HT-29 (cell line): Measurements from ENCODE around the gene NHERF1. TPM values are rescaled to one million over a fixed set of nuclear protein-coding genes. Genes with fewer than 3 reads are reported as not detected.

Experiments
- DNase-seq: peaks from one replicate; pipeline ENCODE4 v3.0.0-alpha.2; 2015; ENCODE audit warnings: low spot score
- total RNA-seq: library from RNA; depleted of rRNA; stranded (reverse); fragments of >200 nt; shearing (Covaris generic); gene quantifications from 2 replicates; pipeline ENCODE4 v1.2.3, GENCODE V29; 2014

The NHERF1 gene
- total RNA-seq, 1 experiment from 2014 or later, result 304 TPM

- no peak for DNase-seq
Measured at GRCh38 chr17:74768069-74768762, 19.8 kb downstream of the NHERF1 start.

DNA sequence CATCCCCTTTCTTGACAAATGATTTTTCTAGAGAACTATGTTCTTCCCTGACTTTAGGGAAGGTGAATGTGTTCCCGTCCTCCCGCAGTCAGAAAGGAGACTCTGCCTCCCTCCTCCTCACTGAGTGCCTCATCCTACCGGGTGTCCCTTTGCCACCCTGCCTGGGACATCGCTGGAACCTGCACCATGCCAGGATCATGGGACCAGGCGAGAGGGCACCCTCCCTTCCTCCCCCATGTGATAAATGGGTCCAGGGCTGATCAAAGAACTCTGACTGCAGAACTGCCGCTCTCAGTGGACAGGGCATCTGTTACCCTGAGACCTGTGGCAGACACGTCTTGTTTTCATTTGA, 20.3 kb downstream of the NHERF1 start:
- no peak for DNase-seq

- DNase-seq, result no peak
Measured at GRCh38 chr17:74769266-74769855, 20.9 kb downstream of the NHERF1 start.

GRCh38 chr17:74769856-74770497, 21.5 kb downstream of the NHERF1 start:
- DNase-seq, result no peak

DNA sequence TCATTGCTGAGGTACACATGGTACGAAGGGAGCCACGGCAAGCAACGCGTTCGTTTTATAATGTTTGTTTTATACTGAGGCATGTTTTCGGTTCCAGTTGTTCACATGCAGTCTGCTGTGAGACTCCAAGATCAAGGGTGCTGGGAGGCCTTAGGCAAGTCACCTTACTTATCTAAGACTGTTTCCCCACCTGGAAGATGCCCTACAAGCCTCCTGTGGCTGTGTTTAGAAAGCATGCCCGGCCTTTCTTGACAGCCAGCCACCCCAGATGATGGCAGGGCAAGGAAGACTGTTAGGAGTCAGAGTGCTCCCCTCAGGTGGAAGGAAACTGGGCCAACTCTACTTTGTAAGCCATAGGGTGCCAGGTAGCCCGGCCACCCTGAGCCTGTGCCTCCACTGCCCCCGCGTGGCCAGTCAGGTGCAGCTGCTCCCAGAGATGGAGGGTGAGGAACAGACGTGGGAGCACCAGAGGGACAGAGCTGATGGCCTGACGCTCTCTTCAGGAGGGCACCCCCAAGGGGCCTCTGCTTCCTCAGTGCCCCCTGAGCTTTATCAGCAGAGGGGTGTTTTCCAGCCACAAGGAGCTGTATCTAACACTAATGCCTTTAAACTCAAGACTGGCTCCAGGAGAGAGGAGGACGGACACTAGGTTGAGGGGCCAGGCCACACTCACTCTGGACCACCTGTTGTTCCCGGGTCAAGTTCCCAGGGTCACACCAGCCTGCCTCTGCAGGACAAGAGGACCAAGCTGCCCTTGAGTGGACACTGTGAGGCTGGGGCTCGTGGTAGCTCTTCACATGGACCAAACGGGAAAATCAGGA, 22.3 kb downstream of the NHERF1 start:
- DNase-seq, result peak; percentile 90

- DNase-seq, result no peak
Measured at GRCh38 chr17:74771319-74771914, 23.0 kb downstream of the NHERF1 start.

DNA sequence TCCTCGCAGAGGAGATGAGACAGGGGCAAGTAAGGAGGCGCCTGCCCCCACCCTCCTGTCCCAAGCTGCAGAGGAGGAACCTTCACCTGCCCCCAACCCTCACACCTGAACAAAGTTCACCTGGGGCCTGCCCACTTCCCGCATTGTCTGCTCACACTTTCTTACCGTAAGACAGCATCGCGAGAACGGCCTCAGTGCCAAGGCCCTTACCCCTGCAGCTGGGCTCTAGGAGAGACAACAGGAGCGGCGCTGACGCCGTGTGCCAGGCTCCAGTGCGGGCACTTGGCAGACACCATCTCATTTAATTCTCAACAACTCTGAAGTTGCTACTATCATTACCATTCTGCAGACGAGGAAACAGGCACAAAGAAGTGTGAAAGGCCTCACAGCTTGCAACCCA, 23.6 kb downstream of the NHERF1 start:
- DNase-seq, result no peak

- DNase-seq, result no peak
Measured at GRCh38 chr17:74773414-74773813, 25.0 kb downstream of the NHERF1 start.

- DNase-seq, result no peak
Measured at GRCh38 chr17:74773871-74774286, 25.5 kb downstream of the NHERF1 start.

GRCh38 chr17:74775409-74776043, 27.1 kb downstream of the NHERF1 start:
- no peak for DNase-seq

DNA sequence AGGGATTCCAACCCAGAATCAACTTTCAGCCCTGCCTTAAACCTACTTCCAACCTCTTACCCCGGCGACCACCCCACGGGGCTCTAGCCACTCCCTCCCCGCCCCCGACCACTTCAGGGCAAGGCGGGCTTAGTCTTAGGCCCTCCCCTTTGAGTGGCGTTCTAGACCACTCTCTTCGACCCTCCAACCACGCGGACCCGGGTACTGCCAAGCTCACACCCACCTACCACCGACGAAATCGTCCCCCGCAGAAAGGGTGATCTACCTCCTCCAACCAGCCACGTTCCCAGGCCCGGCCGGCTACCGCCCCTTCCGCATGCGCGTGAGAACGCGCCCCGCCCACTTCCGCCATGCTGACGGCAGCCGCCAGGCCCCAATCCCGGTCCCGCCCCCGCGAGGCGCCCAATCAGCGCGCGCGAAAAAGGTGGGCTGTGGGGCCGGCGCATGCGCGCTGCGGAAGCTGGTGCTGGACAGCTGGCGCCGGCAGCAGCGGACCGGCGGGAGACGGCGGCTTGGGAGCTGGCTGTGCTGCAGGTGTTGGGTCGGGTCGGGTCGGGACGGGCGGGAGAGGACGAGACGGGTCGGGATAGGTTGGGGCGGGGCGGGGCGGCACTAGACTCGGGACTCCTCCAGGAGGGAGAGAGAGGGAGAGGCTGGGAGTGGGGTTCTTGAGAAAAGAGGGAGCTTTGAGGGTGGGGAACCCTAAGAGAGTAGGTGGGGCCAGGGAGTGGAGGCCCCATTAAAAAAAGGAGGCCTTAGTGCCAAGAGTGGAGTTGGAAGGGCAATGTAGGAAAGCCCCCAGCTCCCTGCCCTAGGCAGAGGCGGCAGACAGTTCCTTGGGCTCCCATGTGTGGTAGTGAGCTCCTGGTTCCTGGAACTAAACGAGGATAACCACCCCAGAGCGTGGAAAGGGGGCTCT, 27.9 kb downstream of the NHERF1 start, which contains the start of gene NAT9:
NAT9 (minus strand) TSS at position 302 of the 919 bp plus-strand sequence. CDS start 647 bp downstream, outside the sequence.
- DNase-seq, result peak; percentile 97

GRCh38 chr17:74776990-74777389, 28.6 kb downstream of the NHERF1 start:
- no peak for DNase-seq

DNA sequence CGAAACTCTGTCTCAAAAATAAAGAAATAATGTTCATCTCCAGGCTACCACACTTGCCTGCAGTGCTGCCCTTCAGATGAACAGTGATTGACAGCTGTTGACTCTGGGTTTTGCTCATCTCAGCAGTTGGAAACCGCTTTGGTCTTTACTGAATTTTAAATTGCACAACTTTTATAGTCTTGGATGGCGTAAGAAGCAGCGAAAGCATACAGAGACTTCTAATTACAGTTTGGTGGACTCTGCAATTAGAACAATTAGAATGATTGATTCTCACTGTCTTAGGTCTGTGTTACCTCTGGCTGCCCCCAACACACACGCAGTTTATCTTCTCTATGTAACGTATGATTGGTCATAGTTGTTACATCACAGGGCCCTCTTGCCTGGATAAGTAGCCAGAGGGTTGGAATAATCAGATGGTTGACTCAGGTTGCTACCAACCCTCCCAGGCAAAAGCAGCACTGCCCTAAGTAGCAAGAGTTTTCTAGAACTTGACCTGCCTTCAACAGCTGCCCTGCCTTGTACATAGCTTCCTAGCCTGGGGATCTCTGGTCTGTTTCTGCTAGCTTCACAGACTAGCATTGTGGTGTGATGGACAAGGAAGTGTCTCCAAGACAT, 29.6 kb downstream of the NHERF1 start:
- DNase-seq, result no peak

DNA sequence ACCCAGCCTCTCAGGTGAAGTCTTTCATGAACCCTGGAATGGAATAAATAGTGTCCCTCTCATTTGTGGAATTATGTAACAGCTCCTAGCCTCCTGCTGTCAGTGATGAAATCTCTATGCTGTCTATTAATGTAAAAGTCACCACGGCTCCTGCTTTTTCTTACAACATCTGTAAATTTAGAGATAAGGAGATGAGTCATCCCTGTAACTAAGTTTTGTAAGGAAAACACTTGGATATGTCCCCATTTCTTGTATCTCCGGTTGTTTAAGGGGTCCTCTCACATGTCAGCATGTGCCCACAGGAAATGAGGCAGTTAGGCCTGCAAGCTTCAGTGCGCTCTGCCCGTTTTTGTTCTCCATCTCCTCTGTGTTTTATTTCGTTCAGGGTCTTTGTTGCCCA, 30.5 kb downstream of the NHERF1 start:
- no peak for DNase-seq

- DNase-seq, result no peak
Measured at GRCh38 chr17:74779501-74779900, 31.1 kb downstream of the NHERF1 start.

DNA sequence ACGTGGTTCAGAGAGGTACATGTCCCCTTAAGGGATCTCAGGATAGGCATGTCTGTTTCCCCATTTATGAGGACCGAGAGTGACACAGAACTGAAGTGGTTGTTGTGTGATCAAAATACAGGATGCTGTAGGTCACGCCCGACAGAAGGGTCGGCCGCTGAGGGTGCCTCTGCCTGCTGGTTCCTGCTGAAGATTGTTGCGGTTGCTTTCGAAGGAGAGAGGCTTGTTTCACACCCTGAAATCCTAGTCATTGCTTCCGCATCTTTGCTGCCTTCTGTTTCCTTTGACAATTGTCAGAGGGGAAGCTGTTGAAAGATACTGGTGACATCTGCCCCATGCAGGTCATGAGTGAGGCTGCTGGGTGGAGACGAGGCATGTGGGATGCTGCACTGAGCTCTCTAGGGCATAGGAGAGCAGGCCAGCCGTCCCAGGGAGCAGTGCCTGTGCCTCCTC, 31.5 kb downstream of the NHERF1 start:
- no peak for DNase-seq

DNA sequence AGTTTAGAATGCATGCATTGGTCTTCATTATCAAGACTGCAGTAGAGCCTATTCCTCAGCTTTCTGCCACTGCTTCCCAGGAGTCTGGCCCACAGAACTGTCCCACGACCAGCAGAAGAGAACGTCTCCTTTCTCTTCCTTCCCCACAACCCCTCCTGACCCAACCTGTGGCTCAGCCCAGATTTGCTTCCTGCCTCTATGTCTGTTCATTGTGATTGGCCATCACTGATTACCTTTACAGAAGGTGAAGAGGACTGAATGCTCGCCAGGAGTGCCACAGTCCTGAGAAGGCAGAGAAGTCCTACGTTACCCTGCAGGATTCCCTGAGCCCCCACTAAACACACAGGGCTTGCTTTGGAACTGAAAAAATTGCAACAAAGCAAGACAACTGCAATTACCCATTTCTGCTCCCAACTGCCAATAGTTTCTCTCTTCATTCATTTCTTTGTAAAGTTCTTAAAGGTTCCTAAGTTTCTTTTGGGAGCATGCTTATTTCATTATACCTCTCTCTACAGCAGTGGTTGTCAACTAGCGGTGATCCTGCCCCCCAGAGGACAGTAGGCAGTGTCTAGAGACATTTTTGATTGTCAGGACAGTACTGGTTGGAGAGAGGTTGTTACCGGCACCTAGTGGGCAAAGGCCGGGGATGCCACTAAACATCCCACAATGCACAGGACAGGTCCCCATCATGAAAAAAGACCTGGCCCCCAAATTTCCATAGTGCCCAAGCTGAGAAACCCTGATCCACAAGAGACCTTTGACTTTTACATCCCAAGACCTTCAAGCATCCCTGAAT, 32.2 kb downstream of the NHERF1 start:
- peak; percentile 82 for DNase-seq

GRCh38 chr17:74782571-74782970, 34.1 kb downstream of the NHERF1 start:
- no peak for DNase-seq
